Measurements from ENCODE around the gene SYNDIG1.

GRCh38 chr20:24431279-24432045 lies 38.0 kb upstream of the SYNDIG1 start:
- no peak for TF ChIP-seq POLR2A (IDR thresholded peaks at IDR 0.05; ENCODE audit: low read length)
- no peak for TF ChIP-seq TFCP2L1 (CRISPR knock-in tag; IDR thresholded peaks at IDR 0.05)
- no peak for TF ChIP-seq EP300 (IDR thresholded peaks at IDR 0.05)
- no peak for TF ChIP-seq JUN (IDR thresholded peaks at IDR 0.05)
- TF ChIP-seq CTCF (IDR thresholded peaks at IDR 0.05), result no peak
- no peak for TF ChIP-seq RAD21 (conservative IDR thresholded peaks at IDR 0.05 in 1 of 2, IDR thresholded peaks at IDR 0.05 in 1 of 2)
- no peak for TF ChIP-seq MAZ (IDR thresholded peaks at IDR 0.05; ENCODE audit: borderline replicate concordance, low read depth, low read length)
- no peak for TF ChIP-seq RCOR1 (IDR thresholded peaks at IDR 0.05; ENCODE audit: low read depth, low read length)
- no peak for TF ChIP-seq ELK1 (IDR thresholded peaks at IDR 0.05; ENCODE audit: low read depth, low read length)
- no peak for TF ChIP-seq USF2 (IDR thresholded peaks at IDR 0.05)
- TF ChIP-seq PBX3 (IDR thresholded peaks at IDR 0.05), result no peak
- TF ChIP-seq MAX (IDR thresholded peaks at IDR 0.05), result no peak
- no peak for TF ChIP-seq RNF2 (IDR thresholded peaks at IDR 0.05; ENCODE audit: borderline replicate concordance, low read depth)
- TF ChIP-seq ESRRA (IDR thresholded peaks at IDR 0.05; ENCODE audit: borderline replicate concordance, low read length), result no peak
